HAP-1 (cell line): ENCODE data around the gene LRP10.

Experiments used
- DNase-seq, 2 experiments: peaks; one replicate each; pipeline ENCODE4 v3.0.0-alpha.2; 2016 to 2020; ENCODE audit warnings: low spot score in 2 of 2
- H3K27me3 ChIP-seq: fragments of 250-450 bp; sonication (Bioruptor Pico); 2 replicates; pipeline ENCODE4 v1.5.1; 2020; ENCODE audit warnings: low read depth, mild to moderate bottlenecking, moderate library complexity
- H3K36me3 ChIP-seq: fragments of 250-450 bp; sonication (Bioruptor Pico); replicated peaks from 2 replicates; pipeline ENCODE4 v1.5.1; 2020; ENCODE audit warnings: mild to moderate bottlenecking
- H3K4me1 ChIP-seq: fragments of 250-450 bp; sonication (Bioruptor Pico); 2 replicates; pipeline ENCODE4 v1.5.1; 2020; ENCODE audit warnings: mild to moderate bottlenecking
- H3K4me3 ChIP-seq: fragments of 250-450 bp; sonication (Bioruptor Pico); 2 replicates; pipeline ENCODE4 v1.5.1; 2020; ENCODE audit warnings: mild to moderate bottlenecking, moderate library complexity
- H3K9me3 ChIP-seq: fragments of 250-450 bp; sonication (Bioruptor Pico); 2 replicates; pipeline ENCODE4 v1.5.1; 2020; ENCODE audit warnings: mild to moderate bottlenecking, moderate library complexity
- in situ Hi-C: fragments of 300-500 bp; cut with MboI; formaldehyde crosslinking; loops from 3 replicates; pipeline ENCODE4 v1.14.3; 2020; ENCODE audit warnings: low sequenced_read_pairs, inconsistent platforms, mixed read lengths

The LRP10 gene

DNA sequence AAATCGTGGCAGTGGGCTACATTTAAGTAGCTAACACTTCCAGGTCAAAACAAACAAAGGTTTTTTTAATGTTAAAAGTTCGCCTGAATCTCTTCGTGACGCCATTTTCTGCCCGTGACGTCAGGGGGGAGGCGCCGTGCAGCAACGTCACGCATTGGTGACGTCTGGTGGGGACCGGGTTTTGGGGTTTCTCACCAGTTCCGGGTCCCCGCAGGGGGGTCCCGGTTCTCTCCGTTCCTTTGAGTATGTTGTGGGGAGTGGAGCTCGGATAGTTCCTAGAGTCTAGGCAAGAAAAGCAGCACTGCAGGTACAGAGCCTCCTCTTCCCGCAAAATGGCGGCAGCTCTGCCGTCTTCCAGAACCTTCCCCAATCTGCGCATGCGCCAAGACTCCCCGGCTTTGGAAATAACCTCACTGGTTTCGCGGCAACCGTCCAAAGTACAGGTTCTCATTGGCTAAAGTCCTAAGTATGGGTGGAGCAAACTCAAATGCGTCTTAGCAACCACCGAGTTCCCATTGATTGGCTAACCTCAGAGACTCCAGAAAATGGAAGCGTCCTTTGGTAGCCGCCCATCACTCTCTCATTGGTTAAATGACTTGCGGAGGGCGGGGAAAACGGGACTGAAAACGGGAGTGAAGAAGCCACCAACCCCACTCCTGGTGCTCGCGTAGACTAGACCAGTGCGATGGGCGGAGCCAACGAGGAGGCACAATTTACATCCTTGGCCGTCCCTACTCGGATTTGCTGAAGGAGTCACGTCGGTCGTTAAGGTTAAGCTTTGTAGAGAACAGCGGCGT lies 47.5 kb downstream of the LRP10 start, which contains the start of gene RBM23:
Gene RBM23 (minus strand): TSS at position 346 of the 797 bp plus-strand sequence.
- Histone ChIP-seq H3K27me3 (no peaks in the 10 kb centered on the region), H3K4me3 (peak within 1 kb of the TSS; percentile 65), H3K36me3 (peaks cover 57% of the 10 kb centered on the region), H3K9me3 (no peaks in the 10 kb centered on the region), H3K4me1 (peaks cover 17% of the 10 kb centered on the region)
- in situ Hi-C loops = no loop called here
- DNase-seq = peak; percentile 100

DNA sequence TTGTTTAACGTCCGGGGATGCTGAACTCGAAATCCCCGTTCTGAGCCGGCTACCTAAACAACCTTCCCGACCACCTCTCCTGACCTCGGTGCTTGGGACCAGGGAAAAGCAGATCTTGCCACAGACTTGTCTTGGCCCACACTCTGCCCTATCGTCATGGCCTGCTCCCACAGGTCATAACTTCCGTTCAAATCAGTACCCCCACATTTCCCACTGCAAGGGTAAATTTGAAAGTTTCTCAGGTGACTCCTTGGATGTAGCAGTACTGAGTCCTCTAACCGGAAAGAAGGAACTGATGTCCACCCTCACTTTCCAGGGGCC lies 48.0 kb downstream of the LRP10 start:
- Histone ChIP-seq H3K4me1 (peaks cover 17% of the 10 kb centered on the region), H3K36me3 (peaks cover 60% of the 10 kb centered on the region), H3K9me3 (no peaks in the 10 kb centered on the region), H3K4me3 (peak overlapping the region; percentile 15), H3K27me3 (no peaks in the 10 kb centered on the region)
- in situ Hi-C loops = no loop called here
- no peak for DNase-seq

DNA sequence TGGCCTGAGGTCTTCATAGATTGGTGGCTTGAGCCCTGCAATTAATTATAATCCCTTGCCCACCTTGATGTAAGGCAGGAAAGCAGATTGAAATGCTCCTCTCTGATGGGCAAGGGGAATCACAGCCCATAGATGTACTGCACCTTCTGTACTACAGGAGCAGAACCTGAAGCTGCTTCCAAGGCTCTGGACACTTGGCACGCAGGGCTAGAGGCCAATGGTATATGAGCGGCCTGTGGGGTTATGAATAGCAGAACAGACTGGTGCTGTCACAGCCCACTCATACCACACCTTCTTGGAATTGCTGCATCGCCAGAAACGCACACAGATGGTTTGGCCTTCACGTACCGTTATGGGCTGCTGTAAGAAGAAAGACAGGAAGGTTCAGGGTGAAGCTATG lies 49.2 kb downstream of the LRP10 start:
- in situ Hi-C loops = no loop called here
- Histone ChIP-seq H3K4me1 (peaks cover 17% of the 10 kb centered on the region), H3K36me3 (peaks cover 71% of the 10 kb centered on the region), H3K27me3 (no peaks in the 10 kb centered on the region), H3K4me3 (no peak overlapping the region), H3K9me3 (no peaks in the 10 kb centered on the region)
- DNase-seq = no peak

GRCh38 chr14:22922294-22922693 lies 50.8 kb downstream of the LRP10 start:
- in situ Hi-C loops = no loop called here
- peaks cover 79% of the 10 kb centered on the region for H3K36me3 ChIP-seq
- peaks cover 13% of the 10 kb centered on the region for H3K4me1 ChIP-seq
- no peak for DNase-seq
- H3K27me3 ChIP-seq = no peaks in the 10 kb centered on the region
- no peak overlapping the region for H3K4me3 ChIP-seq
- no peaks in the 10 kb centered on the region for H3K9me3 ChIP-seq

DNA sequence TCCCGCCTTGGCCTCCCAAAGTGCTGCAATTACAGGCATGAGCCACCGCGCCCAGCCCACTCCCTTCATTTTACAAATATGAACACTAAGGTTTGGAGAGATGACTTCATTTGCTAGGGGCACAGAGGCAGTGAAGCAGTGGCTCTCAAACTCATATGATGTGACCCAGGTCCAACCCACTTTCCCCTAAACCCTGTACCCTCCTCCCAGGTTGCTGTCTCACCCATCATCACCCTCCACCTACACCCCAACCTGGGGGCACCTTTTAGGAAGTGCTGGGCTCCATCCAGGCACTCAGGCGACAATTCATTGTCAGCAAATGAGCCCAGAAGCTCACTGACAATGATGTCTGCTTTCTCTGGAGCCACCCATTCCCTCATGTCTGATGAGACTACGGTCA lies 52.2 kb downstream of the LRP10 start:
- Histone ChIP-seq H3K4me1 (peaks cover 4% of the 10 kb centered on the region), H3K27me3 (no peaks in the 10 kb centered on the region), H3K9me3 (no peaks in the 10 kb centered on the region), H3K36me3 (peaks cover 79% of the 10 kb centered on the region), H3K4me3 (no peak overlapping the region)
- in situ Hi-C loops = no loop called here
- DNase-seq = no peak

DNA sequence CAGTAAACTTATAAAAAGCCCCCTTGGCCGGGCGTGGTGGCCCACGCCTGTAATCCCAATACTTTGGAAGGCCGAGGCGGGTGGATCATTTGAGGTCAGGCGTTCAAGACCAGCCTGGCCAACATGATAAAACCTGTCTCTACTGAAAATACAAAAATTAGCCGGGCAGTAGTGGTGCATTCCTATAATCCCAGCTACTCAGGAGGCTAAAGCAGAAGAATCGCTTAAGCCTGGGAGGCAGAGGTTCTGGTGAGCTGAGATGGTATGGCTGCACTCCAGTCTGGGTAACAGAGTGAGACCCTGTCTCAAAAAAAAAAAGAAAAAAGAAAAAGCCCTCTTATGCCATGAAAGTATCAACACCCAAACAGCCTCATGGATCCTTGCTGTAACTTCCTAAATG lies 54.0 kb downstream of the LRP10 start:
- in situ Hi-C loops = no loop called here
- no peak for DNase-seq
- Histone ChIP-seq H3K9me3 (no peaks in the 10 kb centered on the region), H3K27me3 (no peaks in the 10 kb centered on the region), H3K4me3 (no peak overlapping the region), H3K36me3 (peaks cover 69% of the 10 kb centered on the region), H3K4me1 (peaks cover 5% of the 10 kb centered on the region)

DNA sequence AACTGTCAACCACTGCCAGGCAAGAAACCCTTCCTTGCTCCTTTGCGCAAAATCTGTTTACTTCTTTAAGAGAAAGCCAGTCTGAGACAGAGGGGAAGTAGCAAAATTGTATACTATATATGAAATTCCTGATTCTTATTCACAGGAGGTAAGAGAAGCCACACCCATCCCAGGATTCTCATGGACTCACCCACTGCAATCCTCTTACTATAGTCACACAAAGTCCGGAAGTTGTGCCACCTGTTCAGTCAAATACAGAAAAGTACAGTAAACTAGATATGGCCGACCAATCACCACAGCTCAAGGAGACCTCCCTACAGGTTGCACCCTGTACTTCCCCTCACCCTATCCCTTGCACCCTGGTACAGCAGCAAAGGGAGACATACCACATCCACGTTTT lies 54.8 kb downstream of the LRP10 start:
- no peaks in the 10 kb centered on the region for H3K27me3 ChIP-seq
- peaks cover 5% of the 10 kb centered on the region for H3K4me1 ChIP-seq
- no peaks in the 10 kb centered on the region for H3K9me3 ChIP-seq
- no peak overlapping the region for H3K4me3 ChIP-seq
- in situ Hi-C loops = no loop called here
- no peak for DNase-seq
- H3K36me3 ChIP-seq = peaks cover 61% of the 10 kb centered on the region

- DNase-seq = peak in 1 of 2 experiments; percentile 16
- H3K4me3 ChIP-seq = peak overlapping the region; percentile 93
- no peaks in the 10 kb centered on the region for H3K9me3 ChIP-seq
- in situ Hi-C loops = no loop called here
- no peaks in the 10 kb centered on the region for H3K27me3 ChIP-seq
- peaks cover 40% of the 10 kb centered on the region for H3K36me3 ChIP-seq
- peaks cover 5% of the 10 kb centered on the region for H3K4me1 ChIP-seq
These were observed 56.9 kb downstream of the LRP10 start for GRCh38 chr14:22928237-22929103.

DNA sequence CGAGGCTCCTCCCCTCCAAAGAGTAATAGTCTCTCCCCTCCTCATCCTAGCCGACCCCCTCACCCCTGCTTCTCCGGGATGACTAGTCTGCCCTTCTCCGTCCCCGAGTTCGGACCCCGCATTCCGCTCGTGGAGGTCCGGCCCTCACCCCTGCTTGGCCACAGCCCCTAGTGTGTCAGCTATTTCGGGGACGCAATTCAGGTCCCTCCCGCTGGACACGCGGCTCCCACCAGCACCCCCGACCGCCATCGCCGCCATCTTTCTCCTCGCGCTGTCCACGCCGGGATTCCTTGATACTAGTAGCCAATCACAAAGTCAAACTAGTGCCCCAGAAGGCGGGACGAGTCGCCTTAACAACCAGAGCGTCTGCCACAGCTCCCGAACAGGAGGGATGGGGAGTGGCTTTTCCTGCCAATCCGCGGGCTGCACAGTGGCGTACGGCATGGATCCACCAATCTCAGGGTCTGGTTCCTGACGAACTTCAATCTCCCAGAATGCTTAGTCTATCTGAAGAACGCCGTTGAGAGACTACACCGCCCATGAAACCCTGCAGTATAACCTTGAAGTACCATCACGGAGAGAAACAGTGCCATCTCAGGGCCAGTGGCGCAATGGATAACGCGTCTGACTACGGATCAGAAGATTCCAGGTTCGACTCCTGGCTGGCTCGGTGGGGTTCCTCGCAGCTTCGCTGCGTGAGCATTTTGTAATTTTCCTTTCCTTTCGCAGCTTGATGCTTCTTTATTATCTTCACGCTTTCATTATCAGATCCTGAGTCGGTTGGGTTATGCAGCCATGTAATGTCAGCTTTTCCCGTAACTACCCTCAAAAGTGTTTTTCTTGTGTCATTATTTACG lies 57.8 kb downstream of the LRP10 start, which contains the start of gene PRMT5:
Gene PRMT5 (minus strand): TSS at position 273 of the 857 bp plus-strand sequence. CDS start 15 bp downstream, at position 258.
- peak; percentile 99 for DNase-seq
- no peaks in the 10 kb centered on the region for H3K9me3 ChIP-seq
- in situ Hi-C loops = no loop called here
- peak within 1 kb of the TSS; percentile 93 for H3K4me3 ChIP-seq
- H3K4me1 ChIP-seq = peaks cover 5% of the 10 kb centered on the region
- no peaks in the 10 kb centered on the region for H3K27me3 ChIP-seq
- H3K36me3 ChIP-seq = peaks cover 32% of the 10 kb centered on the region

GRCh38 chr14:22929961-22930364 lies 58.4 kb downstream of the LRP10 start:
- H3K9me3 ChIP-seq = no peaks in the 10 kb centered on the region
- H3K36me3 ChIP-seq = peaks cover 25% of the 10 kb centered on the region
- in situ Hi-C loops = no loop called here
- H3K27me3 ChIP-seq = no peaks in the 10 kb centered on the region
- peak overlapping the region; percentile 93 for H3K4me3 ChIP-seq
- H3K4me1 ChIP-seq = peaks cover 5% of the 10 kb centered on the region
- no peak for DNase-seq
